Measurements from ENCODE around the gene GAPT. TPM values are rescaled to one million over a fixed set of nuclear protein-coding genes. Genes with fewer than 3 reads are reported as not detected.

Gene GAPT
- polyA plus RNA-seq, 1 of the 3 experiments (the other 2 are of a cell fraction) = not detected

- 73% methylated on average over 3 of the region's 3 CpGs for WGBS (ENCODE audit: low lambda C conversion rate)
- H3K9me2 ChIP-seq = no peaks in the 10 kb centered on the region
- H3K36me3 ChIP-seq (replicated peaks in 1 of 2; ENCODE audit: control insufficient read depth in 1 of 2, insufficient read depth in 2 of 2, low read length in 1 of 2) = peaks cover 61 to 65% of the 10 kb centered on the region in 2 experiments
- peaks cover 62% of the 10 kb centered on the region for H3K79me2 ChIP-seq (ENCODE audit: insufficient read depth)
- H3K4me1 ChIP-seq (ENCODE audit: control insufficient read depth in 1 of 2, insufficient read depth in 2 of 2, low read depth in 1 of 2, low read length in 1 of 2) = no peaks in the 10 kb centered on the region; a peak in 2 of 4 replicates
- H3K9ac ChIP-seq = peak overlapping the region; percentile 95
- peaks cover 62% of the 10 kb centered on the region for H3F3A ChIP-seq (replicated peaks; ENCODE audit: insufficient read depth)
- peak overlapping the region in 1 of 2 experiments; percentile 87; a peak in 3 of 4 replicates for H3K27ac ChIP-seq (ENCODE audit: low read depth in 2 of 2, low read length in 1 of 2)
- H2AFZ ChIP-seq (ENCODE audit: low read depth) = no peak overlapping the region
- no peak for DNase-seq
- H3K4me3 ChIP-seq (ENCODE audit: low read depth in 2 of 2, low read length in 1 of 2) = peak overlapping the region; percentile 90 to 93
- TF ChIP-seq NRF1 (IDR thresholded peaks at IDR 0.05; ENCODE audit: low read depth, low read length) = no peak
- TF ChIP-seq MXI1 (IDR thresholded peaks at IDR 0.05; ENCODE audit: low read depth, low read length) = no peak
- no peak for TF ChIP-seq RAD21 (IDR thresholded peaks at IDR 0.05; ENCODE audit: low read length)
- no peak for TF ChIP-seq JUND (IDR thresholded peaks at IDR 0.05)
- no peak for TF ChIP-seq GATA2 (CRISPR knock-in tag; IDR thresholded peaks at IDR 0.05)
- TF ChIP-seq RCOR1 (IDR thresholded peaks at IDR 0.05; ENCODE audit: low read length) = no peak
- TF ChIP-seq SIN3A (IDR thresholded peaks at IDR 0.05; ENCODE audit: borderline replicate concordance, low read depth, low read length) = no peak
- no peak for TF ChIP-seq RFX5 (IDR thresholded peaks at IDR 0.05; ENCODE audit: low read length)
- no peak for TF ChIP-seq CHD2 (IDR thresholded peaks at IDR 0.05; ENCODE audit: low read length, partially characterized antibody)
- TF ChIP-seq ZBTB33 (IDR thresholded peaks at IDR 0.05; ENCODE audit: borderline replicate concordance, low read depth) = no peak
- ChIA-PET POLR2A (no interaction called here), CTCF (interaction anchor here (0.8 to 2.5 kb wide), 8 partner anchors 18 to 1158 kb away, joined by 3 to 13 read pairs (median 4); no protein-coding TSS in a partner anchor)
- H3K4me2 ChIP-seq = peak overlapping the region; percentile 87
- H3K9me3 ChIP-seq = no peaks in the 10 kb centered on the region
- no peaks in the 10 kb centered on the region for H3K27me3 ChIP-seq (ENCODE audit: insufficient read depth)
- H4K20me1 ChIP-seq (ENCODE audit: insufficient read depth) = peaks cover 69% of the 10 kb centered on the region
These were observed 35.2 kb upstream of the GAPT start for GRCh38 chr5:58456026-58456425.

- Histone ChIP-seq H3K9me2 (no peaks in the 10 kb centered on the region), H3K9ac (peak overlapping the region; percentile 95), H3K36me3 (replicated peaks in 1 of 2; ENCODE audit: control insufficient read depth in 1 of 2, insufficient read depth in 2 of 2, low read length in 1 of 2) (peaks cover 61 to 65% of the 10 kb centered on the region in 2 experiments), H3K4me2 (peak overlapping the region; percentile 87), H4K20me1 (ENCODE audit: insufficient read depth) (peaks cover 69% of the 10 kb centered on the region), H3F3A (replicated peaks; ENCODE audit: insufficient read depth) (peaks cover 61% of the 10 kb centered on the region), H3K4me3 (ENCODE audit: low read depth in 2 of 2, low read length in 1 of 2) (peak overlapping the region; percentile 90 to 93), H3K4me1 (ENCODE audit: control insufficient read depth in 1 of 2, insufficient read depth in 2 of 2, low read depth in 1 of 2, low read length in 1 of 2) (no peaks in the 10 kb centered on the region; a peak in 2 of 4 replicates), H2AFZ (ENCODE audit: low read depth) (no peak overlapping the region), H3K9me3 (no peaks in the 10 kb centered on the region), H3K27ac (ENCODE audit: low read depth in 2 of 2, low read length in 1 of 2) (peak overlapping the region; percentile 16 to 87; a peak in 3 of 4 replicates), H3K79me2 (ENCODE audit: insufficient read depth) (peaks cover 62% of the 10 kb centered on the region), H3K27me3 (ENCODE audit: insufficient read depth) (no peaks in the 10 kb centered on the region)
- ChIA-PET POLR2A (no interaction called here), CTCF (interaction anchor here (1.2 to 2.5 kb wide), 6 partner anchors 393 to 1159 kb away, joined by 3 to 13 read pairs (median 4); no protein-coding TSS in a partner anchor)
- TF ChIP-seq IRF3 (IDR thresholded peaks at IDR 0.05; ENCODE audit: low read depth, low read length) (no peak), POLR2AphosphoS5 (IDR thresholded peaks at IDR 0.05; ENCODE audit: low read depth, low read length) (no peak), USF2 (IDR thresholded peaks at IDR 0.05; ENCODE audit: borderline replicate concordance, low read depth, low read length) (no peak), NFIC (IDR thresholded peaks at IDR 0.05; ENCODE audit: borderline replicate concordance) (no peak), RFX5 (IDR thresholded peaks at IDR 0.05; ENCODE audit: low read length) (no peak), TCF12 (IDR thresholded peaks at IDR 0.05) (no peak)
- DNase-seq = no peak
- WGBS (ENCODE audit: low lambda C conversion rate) = 86% methylated on average over 1 of the region's 1 CpG
These were observed 34.7 kb upstream of the GAPT start for GRCh38 chr5:58456486-58456885.

Measured in SK-N-SH (cell line).